Stimulated activated CD8-positive, alpha-beta memory T cell treated with anti-CD3 and anti-CD28 coated beads, Interleukin-4, amount 100 ng/mL, for 1 hour (primary cell): Measurements from ENCODE around the gene CREBBP.

Experiments used
- DNase-seq, 2 donors: peaks; one replicate each; pipeline ENCODE4 v3.0.0-alpha.2; 2020; ENCODE audit warnings: low read depth in 2 of 2, low spot score in 1 of 2

CREBBP gene

DNA sequence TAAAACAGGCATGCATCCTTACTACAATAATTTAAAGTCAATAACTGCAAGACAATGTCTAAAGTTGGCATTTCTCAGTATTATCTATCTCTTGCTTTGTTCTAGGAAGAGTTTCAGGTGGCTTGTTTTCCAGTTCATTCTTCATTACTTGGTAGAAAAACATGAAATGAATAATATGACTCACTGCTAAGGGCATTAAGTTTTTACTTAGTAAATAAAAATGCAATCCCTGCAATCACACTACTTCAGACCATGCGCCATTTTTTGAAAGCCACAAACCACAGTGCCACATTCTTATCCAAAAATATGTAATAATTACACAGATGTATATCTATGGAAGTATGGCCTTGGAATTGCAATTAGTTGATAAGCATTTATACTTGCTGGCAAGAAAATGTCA is 55.4 kb downstream of the CREBBP start:
- DNase-seq: no peak

DNA sequence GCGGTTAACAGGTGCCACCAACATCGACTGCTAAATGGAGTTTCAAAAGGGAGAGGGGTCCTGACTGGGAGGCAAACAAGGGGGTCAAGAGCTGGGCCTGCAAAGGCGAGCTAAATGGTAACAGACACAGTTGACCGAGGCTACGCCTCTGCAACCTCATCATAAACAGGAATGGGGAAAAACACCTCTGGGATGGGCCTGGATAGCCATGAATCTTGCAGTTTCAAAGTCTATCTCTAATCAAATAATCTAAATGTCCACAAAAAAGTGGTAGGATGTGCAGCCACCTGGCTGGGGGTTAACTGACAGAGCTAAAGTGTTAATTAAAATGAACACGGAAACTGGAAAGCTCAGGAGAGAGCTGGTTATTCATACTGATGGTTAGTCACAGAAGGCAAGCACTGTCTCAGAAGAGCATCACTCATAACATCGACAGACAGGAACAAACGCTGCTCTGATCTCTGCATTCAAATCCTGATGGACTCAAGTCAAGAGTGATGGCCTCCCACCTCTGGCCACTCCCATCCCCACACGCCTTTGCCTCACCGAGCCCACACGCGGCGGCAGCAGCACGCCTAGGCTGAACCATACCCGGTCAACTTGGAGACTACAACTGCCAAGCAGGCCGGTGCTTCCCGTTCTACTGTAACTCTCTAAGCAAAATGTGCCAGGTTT is 56.3 kb downstream of the CREBBP start:
- no peak for DNase-seq

DNA sequence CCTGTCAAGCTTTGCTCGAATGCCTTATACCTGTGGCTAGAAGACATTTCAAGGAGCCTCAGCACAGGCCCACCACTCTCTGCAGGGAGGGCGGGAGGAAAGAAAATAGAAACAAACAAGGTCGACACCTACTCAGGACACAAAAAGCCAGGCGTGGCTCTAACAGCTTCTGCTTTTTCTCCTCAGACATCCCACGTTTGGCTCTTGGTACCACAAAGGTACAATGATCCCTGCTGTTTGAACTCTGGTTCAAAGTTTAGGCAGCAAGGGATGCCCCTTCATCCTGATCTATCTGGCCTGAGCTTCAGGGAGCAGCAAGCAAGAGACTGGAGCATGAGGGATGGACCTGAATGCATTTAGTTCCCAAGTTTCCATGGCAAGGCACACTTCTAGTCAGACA is 57.1 kb downstream of the CREBBP start:
- DNase-seq: no peak

DNA sequence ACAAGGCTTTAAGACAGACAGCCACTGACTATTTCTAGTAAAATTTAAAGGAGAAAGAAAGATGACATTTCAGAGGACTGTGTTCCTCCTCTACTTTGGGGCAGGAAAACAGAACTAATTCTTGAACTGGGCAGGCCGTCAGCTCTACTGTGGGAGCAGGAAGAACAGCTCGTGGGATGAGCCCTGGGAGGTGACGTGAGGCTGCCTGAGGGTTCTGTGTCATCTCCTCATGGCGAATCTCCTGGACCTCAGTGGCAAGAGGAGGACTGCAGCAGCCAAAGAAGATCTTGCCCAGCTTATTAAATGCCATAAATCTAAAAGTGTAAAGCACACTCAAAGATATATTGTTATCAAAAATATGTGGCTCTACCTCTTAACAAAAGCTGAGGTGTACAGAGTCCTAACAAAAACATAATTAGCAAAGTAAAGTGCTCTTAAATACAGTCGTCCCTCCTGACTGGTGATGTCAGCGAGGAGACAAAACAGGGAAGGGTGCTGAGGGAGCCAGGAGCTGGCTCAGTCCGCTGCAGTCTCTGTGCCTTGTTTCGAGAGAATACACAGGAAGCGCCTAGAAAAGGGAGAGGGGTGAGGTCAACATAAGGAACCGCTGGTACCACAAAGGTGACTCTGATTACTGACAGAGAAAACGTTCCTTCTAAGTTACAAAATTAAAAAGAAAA is 58.0 kb downstream of the CREBBP start:
- DNase-seq: no peak

DNA sequence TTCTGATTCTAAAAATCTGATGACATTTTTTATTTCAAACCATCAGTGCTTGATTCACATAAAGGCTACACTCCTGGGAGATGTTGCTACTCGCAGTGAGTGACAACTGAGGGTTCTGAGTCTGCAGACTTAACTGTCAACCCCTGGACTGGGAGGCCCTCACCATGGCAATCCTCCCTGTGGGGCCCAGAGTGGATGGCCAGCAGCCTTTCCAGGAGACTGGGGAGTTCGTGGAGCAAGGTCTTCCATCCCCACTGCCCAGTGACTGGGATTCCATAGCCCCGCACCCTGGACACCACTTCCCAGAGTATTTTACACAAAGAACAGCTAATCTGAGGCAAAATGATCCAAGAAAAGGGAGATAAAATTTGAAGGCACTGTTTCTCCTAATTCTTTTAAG is 59.3 kb downstream of the CREBBP start:
- DNase-seq: no peak

DNA sequence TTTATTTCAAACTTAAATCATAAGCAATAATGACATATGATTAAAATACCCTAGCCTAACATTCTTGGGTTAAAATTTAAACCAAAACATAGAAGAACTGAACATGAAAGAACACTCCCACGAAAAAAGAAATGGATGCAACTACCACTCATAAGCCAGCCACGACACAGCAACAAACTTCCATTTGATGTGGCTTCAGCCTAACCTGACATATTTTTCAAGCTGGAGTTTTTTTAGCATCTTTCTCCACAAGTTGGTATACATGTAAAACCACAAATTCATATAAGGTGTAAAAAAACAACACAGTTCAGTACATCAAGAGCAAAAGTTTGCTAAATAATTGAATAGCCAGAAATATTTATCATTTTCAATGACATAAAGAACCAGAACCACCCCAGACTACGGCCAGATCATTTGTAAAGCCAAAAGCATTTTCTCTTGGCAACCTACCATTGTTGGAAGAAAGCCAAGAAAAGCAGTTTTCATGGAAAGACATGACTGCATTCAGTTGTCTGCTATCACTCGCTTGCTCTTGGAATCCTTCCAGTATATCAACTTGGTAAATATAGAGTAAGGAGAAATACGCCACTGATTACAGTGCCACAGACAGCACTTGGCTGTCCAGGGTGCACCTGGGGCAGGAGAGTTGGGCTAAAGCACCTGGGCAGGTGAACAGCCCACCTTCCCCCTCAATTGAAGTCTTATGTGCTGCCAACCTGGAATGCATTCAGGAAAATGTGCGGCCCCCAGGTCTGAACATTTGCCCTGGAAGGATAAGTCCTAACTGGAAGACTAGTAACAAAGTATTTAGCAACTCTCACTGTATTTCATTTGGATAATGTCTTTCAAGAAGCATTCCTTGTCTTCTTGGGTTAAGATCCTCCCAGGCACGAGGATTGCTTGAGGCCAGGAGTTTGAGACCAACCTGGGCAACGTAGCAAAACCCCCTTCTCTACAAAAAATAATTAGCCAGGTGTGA is 60.5 kb downstream of the CREBBP start:
- DNase-seq: no peak

DNA sequence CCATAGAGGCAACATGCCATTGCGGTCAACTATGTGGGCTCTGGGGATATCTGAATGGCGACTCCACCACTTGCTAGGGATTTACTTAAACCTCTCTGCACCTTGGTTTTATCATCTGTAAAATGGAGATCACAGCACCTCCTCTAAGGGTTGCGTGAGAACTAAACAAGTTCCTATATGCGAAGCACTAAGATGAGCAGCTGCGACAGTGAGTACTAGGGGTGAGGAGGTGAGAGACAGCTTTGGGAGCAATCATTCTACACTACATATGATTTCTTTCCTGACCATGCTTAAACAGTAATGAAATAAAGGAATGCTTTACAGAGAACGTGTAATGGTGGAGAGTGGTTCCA is 61.4 kb downstream of the CREBBP start:
- DNase-seq: no peak

DNA sequence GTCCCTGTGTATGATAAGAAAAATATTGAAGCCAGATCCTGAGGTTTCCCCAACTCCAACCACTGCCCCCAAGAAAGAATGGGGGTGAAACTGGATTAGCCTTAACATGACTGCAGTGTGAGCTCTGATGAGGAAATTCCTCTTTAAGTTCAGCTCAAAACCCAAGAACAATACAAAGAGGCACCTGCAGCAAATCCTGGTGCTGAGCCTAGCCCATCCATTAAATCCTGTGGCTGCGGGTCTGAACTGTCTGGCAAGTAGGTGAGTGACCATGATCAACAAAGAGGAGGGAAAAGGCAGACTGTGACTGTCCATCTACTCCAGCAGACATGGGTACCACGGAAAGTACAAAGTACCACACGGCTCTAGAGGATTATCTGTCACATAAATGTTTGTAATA is 64.2 kb downstream of the CREBBP start:
- DNase-seq: no peak

DNA sequence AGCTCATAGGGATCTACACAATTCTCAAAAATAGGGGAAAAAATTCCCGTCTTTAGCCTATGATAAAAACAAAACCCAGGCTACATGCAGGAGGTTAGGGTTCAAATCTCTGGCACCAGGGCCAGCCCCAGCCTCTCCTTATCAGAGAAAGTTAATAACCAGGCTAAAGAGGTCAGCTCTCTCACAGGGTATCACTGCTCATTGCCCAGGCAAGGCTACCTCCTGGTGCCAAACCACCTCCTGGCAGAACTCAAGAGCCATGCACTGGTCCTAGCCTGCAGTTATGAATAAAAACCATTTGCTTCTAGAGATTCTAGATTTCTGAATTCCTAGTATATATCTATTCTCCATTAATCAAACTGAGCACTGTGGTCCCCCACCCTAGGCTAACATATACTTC is 65.8 kb downstream of the CREBBP start:
- DNase-seq: no peak

DNA sequence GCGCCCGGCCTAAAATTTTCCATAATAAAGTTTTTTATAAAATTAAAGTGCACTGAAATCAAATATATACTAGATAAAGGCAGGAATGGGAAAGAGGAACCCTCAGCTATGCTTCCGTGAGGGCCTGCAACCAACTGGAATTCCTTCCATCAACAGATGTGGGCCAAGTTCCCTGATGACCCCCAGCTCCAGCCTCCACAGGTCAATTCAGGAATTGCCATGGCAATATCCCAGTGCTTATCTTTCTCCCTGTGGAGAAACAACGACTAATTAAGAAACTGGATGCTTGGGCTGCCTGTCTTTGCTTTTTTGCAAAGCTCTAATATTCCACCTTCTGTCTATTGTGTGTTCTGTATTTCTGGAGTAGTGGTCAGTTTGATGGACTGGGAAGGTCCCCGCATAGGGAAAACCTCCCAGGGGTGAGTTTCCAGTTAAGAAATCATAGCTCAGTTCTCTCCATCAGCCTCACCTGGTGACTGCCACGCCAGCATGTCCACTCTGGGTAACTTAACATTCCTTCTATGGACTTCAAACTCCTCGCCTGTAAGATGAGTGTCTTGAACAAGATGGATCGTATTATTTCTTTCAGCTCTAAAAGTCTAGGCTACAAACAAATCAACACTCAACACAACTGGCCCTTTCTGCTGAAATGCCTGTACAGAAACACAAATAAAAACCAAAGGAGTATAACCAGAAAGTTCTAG is 67.9 kb downstream of the CREBBP start:
- DNase-seq: no peak

GRCh38 chr16:3810818-3811217 is 69.7 kb downstream of the CREBBP start:
- no peak for DNase-seq

DNA sequence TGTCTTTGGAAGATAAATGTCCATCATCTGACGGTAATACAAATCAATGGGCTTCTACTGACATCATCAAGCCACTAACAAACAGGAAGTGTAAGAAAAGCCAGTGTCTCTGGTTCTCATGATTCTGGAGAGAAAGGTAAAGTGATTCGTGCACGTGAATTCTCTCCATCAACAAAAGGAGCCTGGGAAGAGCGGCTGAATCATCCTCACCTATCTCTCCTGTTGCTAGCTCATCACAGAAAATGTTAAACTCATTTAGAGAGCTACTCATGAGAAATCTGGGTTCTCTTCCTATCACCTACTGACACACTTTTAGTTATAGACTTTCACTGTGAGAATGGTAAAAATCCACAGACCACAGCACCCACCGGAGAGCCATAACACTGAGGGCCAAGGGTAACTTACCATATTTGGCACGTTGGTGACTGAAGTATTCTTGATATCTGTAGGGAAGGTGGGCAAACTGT is 70.3 kb downstream of the CREBBP start:
- no peak for DNase-seq

DNA sequence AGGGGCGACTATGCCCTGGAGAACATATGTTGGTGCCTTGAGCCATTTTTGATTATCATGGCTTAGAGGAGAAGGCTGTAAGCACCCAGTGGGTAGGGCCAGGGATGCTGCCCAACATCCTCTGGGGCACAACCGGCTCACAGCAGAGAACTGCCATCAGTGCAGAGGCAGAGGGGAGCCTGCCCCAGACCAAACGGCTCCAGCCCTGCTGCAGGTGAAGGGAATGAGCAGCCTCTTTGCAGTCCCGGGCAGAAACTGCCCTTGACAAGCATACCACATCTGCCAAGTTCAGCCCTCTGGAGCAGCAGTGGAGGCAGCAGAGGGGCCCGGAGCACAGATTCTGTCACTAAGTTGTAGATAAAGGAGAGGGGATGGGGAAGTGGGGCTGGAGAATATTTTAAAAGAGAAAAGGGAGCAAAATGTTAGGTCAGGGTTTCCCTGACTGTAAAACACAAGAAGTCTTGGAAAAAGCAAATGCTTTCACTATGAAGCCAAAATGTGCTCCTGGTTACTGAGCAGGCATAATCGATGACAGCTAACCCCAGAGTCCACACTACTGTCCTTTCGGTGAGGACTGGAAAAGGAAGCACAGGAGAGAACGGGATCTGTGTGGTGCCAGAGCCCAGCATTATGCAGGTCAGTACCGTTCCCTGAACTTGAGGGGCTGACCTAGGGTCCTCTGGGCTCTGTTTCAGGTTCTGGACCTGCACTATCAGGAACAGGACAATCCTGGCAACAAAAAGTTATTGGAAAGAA is 72.0 kb downstream of the CREBBP start:
- DNase-seq: no peak

GRCh38 chr16:3807425-3808123 is 72.9 kb downstream of the CREBBP start:
- no peak for DNase-seq

- no peak for DNase-seq
Observed at GRCh38 chr16:3804426-3805016, 76.0 kb downstream of the CREBBP start.

- no peak for DNase-seq
Observed at GRCh38 chr16:3800477-3801270, 79.8 kb downstream of the CREBBP start.

DNA sequence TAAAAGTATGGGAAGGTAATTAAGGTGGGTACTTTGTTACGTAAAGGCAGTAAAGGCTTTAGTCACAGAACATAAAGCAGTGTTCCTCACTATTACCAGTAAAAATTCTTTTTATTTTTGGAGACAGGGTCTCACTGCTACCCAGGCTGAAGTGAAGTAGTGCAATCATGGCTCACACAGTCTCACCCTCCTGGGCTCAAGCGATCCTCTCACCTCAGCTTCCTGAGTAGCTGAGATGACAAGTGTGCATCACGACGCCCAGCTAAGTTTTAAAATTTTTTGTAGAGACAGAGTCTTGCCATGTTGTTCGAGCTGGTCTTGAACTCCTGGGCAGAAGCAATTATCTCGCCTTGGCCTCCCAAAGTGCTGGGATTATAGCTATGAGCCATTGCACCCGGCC is 80.5 kb downstream of the CREBBP start:
- DNase-seq: no peak

DNA sequence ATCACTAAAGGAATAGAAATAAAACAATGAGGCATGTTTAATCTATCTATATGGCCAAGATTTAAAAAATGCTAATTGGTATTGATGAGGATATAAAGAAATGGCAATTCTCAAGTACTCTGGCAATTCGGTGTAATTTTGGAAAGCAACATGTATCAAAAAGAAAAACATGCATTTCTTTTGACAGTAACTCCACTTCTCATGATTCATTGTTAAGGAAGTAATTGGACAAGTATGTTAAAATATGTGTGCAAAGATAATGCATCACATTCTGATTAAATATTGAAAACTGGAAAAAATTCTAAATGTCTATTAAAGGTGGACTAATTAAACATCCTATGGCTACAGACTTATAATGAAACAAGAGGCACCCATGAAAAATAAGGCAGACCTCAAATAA is 81.2 kb downstream of the CREBBP start:
- DNase-seq: no peak

GRCh38 chr16:3798838-3799237 is 81.7 kb downstream of the CREBBP start:
- DNase-seq: no peak
